ENCODE results near the gene FLNC. TPM values are rescaled to one million over a fixed set of nuclear protein-coding genes. Genes with fewer than 3 reads are reported as not detected.
A peak's percentile ranks its signal among the peaks of the same experiment; 100 is the strongest.

Gene FLNC
- total and polyA plus RNA-seq, 9 of the 15 experiments (the other 6 are each of a cell fraction or from before 2014, with no cell fraction given) = 0.90 to 155 (median 28.8) TPM

DNA sequence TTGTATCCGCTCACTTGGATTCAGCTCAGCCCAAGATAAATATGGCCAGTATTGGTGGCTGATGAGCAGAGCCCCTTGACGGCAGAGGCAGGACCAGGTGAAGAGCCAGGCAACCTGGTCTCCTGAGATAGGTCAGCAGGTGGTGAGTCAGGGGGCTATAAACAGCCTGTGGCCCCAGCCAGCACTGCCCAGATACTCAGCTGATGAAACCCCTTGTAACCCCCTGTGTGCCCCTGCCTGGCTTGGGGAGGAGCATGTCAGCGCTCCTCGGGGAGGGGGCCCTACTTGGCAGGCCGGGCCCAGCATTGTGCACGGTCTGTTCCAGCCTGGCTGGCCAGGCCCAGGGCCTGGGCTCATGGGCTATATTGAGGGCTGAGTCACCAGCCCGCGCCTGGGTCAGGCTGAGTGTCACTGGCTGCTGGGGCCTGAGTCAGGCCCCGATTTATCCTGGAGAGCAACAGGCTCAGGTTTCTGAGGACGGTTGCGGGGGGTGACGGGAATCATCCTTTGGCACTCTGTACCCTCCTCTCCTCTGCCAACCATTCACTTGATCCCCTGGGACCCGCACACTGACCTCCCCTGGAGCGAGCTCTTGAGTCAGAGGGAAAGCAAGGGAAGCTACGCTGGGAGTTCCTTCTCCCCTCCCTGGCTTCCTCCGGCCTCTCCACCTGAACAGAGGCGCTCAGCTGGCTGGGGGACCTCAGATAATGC is 2.8 kb upstream of the FLNC start (continued):
- TF ChIP-seq, protein P1, sequence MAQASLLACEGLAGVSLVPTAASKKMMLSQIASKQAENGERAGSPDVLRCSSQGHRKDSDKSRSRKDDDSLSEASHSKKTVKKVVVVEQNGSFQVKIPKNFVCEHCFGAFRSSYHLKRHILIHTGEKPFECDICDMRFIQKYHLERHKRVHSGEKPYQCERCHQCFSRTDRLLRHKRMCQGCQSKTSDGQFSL (CRISPR knock-in tag; IDR thresholded peaks at IDR 0.05) = peak; percentile 15; the same call in 1 of the 2 replicates
- TF ChIP-seq, protein P1 (tag; IDR thresholded peaks at IDR 0.05) = peak in 1 of 2 experiments; percentile 57; a peak in 1 of 4 replicates
- TF ChIP-seq POLR2AphosphoS2 (IDR thresholded peaks at IDR 0.05; ENCODE audit: low read length) (no peak; the same call in 1 of the 2 replicates), DACH1 (IDR thresholded peaks at IDR 0.05; ENCODE audit: partially characterized antibody) (peak; percentile 25), HMG20A (CRISPR knock-in tag; conservative IDR thresholded peaks at IDR 0.05) (no peak), NUFIP1 (IDR thresholded peaks at IDR 0.05; ENCODE audit: partially characterized antibody) (no peak), POLR2A (conservative IDR thresholded peaks at IDR 0.05) (no peak), NR3C1 (CRISPR knock-in tag; IDR thresholded peaks at IDR 0.05) (no peak), FIP1L1 (IDR thresholded peaks at IDR 0.05; ENCODE audit: low read depth, low read length, poor library complexity, severe bottlenecking) (no peak), ERF (CRISPR knock-in tag; IDR thresholded peaks at IDR 0.05) (peak; percentile 15; the same call in 1 of the 2 replicates), SIN3A (IDR thresholded peaks at IDR 0.05; ENCODE audit: borderline replicate concordance in 2 of 2, control insufficient read depth in 1 of 2, low read depth in 2 of 2, low read length in 2 of 2) (no peak), GATAD2A (IDR thresholded peaks at IDR 0.05) (peak; percentile 57; the same call in 1 of the 2 replicates), FOXJ2 (tag; IDR thresholded peaks at IDR 0.05) (no peak), ZNF668 (CRISPR knock-in tag; IDR thresholded peaks at IDR 0.05) (no peak), KHSRP (IDR thresholded peaks at IDR 0.05) (no peak), ZNF212 (CRISPR knock-in tag; IDR thresholded peaks at IDR 0.05) (no peak), IRF2 (CRISPR knock-in tag; IDR thresholded peaks at IDR 0.05) (no peak), POU5F1 (IDR thresholded peaks at IDR 0.05; ENCODE audit: borderline replicate concordance, low read depth, low read length, partially characterized antibody) (no peak), MAFG (tag; conservative IDR thresholded peaks at IDR 0.05) (no peak), ZNF561 (CRISPR knock-in tag; conservative IDR thresholded peaks at IDR 0.05) (no peak), SIN3B (IDR thresholded peaks at IDR 0.05; ENCODE audit: low read depth) (no peak)
- TF ChIP-seq, protein P2, sequence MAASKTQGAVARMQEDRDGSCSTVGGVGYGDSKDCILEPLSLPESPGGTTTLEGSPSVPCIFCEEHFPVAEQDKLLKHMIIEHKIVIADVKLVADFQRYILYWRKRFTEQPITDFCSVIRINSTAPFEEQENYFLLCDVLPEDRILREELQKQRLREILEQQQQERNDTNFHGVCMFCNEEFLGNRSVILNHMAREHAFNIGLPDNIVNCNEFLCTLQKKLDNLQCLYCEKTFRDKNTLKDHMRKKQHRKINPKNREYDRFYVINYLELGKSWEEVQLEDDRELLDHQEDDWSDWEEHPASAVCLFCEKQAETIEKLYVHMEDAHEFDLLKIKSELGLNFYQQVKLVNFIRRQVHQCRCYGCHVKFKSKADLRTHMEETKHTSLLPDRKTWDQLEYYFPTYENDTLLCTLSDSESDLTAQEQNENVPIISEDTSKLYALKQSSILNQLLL (CRISPR knock-in tag; IDR thresholded peaks at IDR 0.05; ENCODE audit: borderline replicate concordance) = no peak
- TF ChIP-seq, protein P3, sequence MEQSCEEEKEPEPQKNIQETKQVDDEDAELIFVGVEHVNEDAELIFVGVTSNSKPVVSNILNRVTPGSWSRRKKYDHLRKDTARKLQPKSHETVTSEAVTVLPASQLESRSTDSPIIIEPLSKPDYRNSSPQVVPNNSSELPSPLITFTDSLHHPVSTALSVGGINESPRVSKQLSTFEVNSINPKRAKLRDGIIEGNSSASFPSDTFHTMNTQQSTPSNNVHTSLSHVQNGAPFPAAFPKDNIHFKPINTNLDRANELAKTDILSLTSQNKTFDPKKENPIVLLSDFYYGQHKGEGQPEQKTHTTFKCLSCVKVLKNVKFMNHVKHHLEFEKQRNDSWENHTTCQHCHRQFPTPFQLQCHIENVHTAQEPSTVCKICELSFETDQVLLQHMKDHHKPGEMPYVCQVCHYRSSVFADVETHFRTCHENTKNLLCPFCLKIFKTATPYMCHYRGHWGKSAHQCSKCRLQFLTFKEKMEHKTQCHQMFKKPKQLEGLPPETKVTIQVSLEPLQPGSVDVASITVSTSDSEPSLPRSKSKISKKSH (CRISPR knock-in tag; IDR thresholded peaks at IDR 0.05) = no peak
- TF ChIP-seq, protein P4, sequence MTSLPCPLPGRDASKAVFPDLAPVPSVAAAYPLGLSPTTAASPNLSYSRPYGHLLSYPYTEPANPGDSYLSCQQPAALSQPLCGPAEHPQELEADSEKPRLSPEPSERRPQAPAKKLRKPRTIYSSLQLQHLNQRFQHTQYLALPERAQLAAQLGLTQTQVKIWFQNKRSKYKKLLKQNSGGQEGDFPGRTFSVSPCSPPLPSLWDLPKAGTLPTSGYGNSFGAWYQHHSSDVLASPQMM (CRISPR knock-in tag; IDR thresholded peaks at IDR 0.05) = no peak
- TF ChIP-seq, protein P5, sequence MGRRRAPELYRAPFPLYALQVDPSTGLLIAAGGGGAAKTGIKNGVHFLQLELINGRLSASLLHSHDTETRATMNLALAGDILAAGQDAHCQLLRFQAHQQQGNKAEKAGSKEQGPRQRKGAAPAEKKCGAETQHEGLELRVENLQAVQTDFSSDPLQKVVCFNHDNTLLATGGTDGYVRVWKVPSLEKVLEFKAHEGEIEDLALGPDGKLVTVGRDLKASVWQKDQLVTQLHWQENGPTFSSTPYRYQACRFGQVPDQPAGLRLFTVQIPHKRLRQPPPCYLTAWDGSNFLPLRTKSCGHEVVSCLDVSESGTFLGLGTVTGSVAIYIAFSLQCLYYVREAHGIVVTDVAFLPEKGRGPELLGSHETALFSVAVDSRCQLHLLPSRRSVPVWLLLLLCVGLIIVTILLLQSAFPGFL (CRISPR knock-in tag; IDR thresholded peaks at IDR 0.05) = 0 out of 2 replicates have a peak, but pooled peaks have one; percentile 60
